NCI-H2171 (cell line): ENCODE measurements around the gene DPP6.

Experiments used
- DNase-seq: peaks from one replicate; lab custom pipeline; 2025; lab: John Stamatoyannopoulos, UW

Gene DPP6

GRCh38 chr7:154769001-154769400, 716.8 kb downstream of the DPP6 start:
- DNase-seq: no peak

DNA sequence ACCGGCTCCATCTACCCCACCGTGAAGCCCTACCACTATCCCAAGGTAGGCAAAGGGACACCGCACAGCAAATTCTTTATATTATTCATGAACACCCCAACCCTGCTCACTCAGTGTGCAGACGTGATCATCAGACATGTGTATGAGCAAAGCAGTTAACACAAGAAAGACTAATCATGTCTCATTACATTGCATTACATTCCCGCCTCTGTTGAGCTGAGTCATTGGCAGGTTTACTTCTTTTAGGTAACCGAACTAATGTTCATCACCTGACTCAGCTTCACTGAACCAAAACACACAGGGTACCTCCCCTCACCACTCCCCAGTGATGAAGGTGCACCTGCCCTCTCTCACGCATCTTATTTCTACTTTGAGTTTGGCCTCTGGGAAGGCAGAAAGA, 717.3 kb downstream of the DPP6 start:
- no peak for DNase-seq

DNA sequence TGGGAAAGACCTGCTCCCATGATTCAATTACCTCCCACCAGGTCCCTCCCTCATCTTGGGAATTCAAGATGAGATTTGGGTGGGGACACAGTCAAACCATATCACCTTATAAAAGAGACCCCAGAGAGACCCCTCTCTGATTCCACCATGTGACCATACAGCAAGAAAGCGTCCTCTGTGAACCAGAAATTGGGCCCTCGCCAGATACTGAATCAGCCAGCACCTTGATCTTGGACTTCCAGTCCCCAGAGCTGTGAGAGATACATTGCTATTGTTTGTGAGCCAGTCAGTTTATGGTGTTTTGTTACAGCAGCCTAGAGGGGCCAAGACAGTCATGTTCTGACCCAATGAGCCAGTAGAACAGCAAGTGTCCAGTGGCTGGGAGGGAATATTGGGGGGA, 718.2 kb downstream of the DPP6 start:
- DNase-seq: no peak

GRCh38 chr7:154770962-154771361, 718.8 kb downstream of the DPP6 start:
- no peak for DNase-seq

DNA sequence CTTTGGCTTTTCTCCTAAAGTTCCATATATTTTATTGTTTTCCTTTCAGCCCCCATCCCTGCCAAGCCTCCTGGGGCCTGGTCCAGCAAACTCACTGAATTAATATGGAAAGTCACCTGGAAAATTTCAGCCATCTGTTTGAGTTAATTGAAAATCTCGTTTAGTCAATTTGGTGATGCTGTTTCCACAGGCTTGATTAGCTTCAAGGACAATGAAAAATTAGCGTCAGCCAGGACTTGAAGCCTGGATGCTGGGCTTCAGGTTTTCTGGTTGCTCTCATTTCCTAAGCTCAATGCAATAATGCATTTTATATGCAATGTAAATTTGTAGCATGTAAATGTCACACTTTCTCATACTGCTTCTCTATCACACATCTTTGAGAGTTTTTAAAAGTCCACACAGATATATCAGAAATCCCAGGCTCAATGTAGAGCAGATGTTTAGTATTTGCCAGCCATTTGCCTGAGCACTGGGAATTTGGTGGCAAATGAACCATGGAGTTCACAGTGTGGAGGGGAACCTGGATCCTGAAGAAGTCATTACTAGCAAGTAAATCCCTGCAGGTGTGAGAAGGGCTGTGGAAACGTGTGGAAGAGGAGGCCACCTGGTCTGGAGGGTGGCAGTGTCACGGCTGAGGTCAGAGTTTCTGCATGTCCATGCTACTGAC, 722.2 kb downstream of the DPP6 start:
- no peak for DNase-seq

GRCh38 chr7:154775681-154776080, 723.5 kb downstream of the DPP6 start:
- no peak for DNase-seq

GRCh38 chr7:154776350-154776749, 724.2 kb downstream of the DPP6 start:
- DNase-seq: no peak

- no peak for DNase-seq
Measured at GRCh38 chr7:154777023-154777422, 724.8 kb downstream of the DPP6 start.

GRCh38 chr7:154777489-154777888, 725.3 kb downstream of the DPP6 start:
- no peak for DNase-seq

- no peak for DNase-seq
Measured at GRCh38 chr7:154777908-154778307, 725.7 kb downstream of the DPP6 start.

DNA sequence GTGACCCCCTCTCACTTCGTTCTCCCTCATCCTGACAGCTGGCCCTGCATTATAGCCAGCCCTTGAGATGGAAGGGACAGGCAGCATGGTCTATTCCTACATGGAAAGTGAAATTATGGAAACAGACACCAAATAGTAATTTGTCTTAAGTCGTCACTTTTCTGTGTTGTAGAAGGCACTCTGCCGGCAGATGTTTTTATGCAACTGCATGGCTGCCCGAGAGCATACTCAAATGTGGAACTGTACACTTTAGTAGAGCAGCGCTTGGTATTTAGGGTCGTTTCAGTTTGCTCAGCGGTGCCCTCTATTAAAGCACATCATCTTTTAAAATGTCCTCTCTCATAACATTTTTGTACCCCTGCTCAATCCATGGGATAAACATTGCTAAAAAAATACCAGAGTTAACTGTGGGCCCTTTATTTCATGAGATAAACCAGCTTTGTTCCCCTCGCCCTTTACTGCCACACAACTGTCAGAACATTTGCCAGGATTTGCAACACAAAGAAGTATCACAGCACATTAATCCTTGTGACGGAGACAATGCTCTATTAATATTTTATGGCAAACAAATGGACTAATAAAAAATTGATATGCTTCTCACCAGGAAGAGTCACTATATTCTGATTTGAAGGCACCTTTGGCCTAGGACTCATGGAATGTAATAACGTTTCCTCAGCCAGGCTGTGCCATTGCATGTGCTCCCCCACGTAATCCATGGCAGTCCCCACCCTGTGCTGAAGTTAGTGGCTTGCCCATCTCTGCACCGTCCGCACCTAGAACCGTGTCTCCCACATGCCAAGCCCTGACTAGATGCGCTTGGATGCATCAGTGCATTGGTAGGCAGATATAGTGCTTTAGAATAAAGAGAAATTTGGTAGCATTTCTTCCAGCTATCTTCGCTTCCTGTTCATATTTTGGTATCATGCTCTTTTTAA, 729.4 kb downstream of the DPP6 start:
- DNase-seq: no peak

GRCh38 chr7:154783281-154783909, 731.2 kb downstream of the DPP6 start:
- no peak for DNase-seq

DNA sequence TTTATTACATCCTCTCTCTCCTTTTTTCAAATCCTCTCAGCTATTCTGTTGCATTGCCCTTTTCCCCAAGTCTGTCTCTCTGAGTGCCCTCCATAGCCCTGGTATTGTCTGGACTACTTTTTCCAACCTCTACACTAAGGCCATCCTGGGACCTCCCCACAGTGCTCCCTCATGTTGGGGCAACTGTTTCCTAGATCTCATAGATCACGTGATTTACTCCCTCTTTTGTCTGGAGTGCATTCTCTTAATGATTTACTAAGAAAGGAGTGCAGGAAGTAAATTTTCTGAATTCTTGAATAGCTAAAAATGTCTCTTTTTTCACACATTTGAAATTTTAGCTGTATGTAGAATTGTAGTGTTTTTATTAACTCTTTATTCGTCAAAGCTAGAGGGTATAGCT, 733.7 kb downstream of the DPP6 start:
- no peak for DNase-seq

GRCh38 chr7:154789404-154789803, 737.2 kb downstream of the DPP6 start:
- no peak for DNase-seq

GRCh38 chr7:154791611-154792010, 739.4 kb downstream of the DPP6 start:
- no peak for DNase-seq

GRCh38 chr7:154792436-154793055, 740.3 kb downstream of the DPP6 start:
- no peak for DNase-seq

GRCh38 chr7:154794147-154794780, 742.1 kb downstream of the DPP6 start:
- no peak for DNase-seq

DNA sequence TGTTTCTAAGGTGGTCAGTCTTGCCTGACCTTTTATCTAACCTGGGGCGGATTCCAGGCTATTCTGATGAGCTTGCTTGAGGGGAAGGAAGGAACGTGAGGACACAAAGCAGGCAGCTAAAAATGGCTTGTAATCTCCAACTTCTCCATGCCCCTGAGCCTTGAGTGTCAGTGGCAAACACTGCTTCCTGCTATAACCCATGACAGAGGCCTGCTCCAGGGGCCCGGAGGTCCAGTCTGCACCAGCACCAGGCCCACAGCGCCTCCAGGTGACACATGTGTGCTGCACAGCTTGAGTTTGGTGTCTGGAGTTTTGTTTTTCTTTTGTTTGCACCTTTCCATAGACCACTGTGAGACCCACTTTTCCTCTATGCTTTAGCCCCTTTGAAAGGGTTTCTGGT, 742.8 kb downstream of the DPP6 start:
- DNase-seq: no peak

DNA sequence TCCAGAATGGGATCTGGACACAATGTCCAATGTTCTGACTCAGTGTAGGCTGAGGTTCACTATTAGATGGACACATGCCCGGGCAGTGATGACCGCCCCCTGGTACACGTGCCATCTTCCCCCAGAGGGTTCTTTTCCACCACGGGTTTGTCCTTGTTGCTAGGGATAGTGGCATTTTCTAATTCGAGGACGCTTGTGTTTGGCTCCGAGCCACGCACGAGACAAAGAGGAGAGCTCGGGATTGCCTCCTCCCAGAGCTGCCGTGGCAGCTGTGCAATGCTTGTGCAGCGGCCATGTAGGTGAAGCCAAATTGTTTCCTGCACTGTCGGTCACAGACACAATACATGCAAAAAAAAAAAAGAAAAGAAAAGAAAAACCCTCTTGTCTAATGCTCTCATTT, 743.2 kb downstream of the DPP6 start:
- no peak for DNase-seq

- no peak for DNase-seq
Measured at GRCh38 chr7:154804449-154804848, 752.3 kb downstream of the DPP6 start.

- DNase-seq: no peak
Measured at GRCh38 chr7:154812027-154812426, 759.8 kb downstream of the DPP6 start.
